ENCODE measurements around the gene ZBED6. TPM values are rescaled to one million over a fixed set of nuclear protein-coding genes. Genes with fewer than 3 reads are reported as not detected.

ZBED6 gene, protein sequence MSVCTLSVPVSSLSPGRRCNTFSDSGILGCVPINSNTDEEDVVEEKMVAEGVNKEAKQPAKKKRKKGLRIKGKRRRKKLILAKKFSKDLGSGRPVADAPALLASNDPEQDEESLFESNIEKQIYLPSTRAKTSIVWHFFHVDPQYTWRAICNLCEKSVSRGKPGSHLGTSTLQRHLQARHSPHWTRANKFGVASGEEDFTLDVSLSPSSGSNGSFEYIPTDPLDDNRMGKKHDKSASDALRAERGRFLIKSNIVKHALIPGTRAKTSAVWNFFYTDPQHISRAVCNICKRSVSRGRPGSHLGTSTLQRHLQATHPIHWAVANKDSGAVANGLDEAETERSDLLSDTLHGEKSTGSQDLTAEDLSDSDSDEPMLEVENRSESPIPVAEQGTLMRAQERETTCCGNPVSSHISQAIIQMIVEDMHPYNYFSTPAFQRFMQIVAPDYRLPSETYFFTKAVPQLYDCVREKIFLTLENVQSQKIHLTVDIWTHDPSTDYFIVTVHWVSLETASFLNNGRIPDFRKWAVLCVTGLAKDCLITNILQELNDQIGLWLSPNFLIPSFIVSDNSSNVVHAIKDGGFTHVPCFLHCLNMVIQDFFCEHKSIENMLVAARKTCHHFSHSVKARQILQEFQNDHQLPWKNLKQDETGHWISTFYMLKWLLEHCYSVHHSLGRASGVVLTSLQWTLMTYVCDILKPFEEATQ (N-terminal part only)
- 28.2 TPM for total RNA-seq

DNA sequence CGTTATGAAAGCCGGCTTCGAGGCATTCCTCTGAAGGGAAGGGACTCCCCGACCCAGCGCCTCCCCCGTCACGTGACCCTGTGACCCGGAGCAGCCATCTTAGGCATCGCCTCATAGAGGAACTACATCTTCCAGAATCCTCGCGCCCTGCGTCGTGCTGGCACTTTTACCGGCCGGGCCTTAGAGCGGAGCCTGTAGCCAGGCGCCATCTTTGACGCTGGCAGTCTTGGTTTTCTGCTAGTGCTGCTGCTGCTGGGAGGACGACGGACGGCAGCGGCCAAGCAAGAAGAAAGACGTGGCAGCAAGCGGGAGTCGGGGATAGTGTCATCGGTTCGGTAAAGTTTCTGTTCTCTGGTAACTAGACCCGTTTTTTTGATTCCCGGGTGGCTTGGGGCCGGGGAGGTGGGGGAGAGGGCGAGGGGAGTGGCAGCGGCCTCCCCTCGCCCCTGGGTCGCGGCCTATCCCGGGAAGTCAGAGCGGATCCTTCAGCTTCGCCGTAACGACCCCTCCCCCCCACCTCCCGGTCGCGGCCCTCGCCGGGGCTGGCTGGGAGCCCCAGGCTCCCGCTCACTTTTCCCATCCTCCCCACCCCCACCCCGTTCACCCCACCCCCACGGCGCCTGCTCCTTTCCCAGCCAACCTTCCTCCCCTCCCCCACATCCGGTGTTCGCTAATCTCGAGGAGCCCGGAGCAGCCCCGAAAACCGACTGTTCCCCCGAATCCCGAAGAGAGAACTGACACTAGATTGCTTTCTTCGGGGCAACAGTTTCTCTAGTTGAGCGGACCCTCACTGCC is at the start of gene ZBED6, which contains the start of gene ZC3H11A:
Gene ZBED6, plus strand, starts transcription at position 183 of the 795 bp plus-strand sequence. CDS start 1,900 bp downstream, outside the sequence.
Gene ZC3H11A, plus strand, starts transcription at position 183 of the 795 bp plus-strand sequence. CDS start 21,448 bp downstream, outside the sequence.

DNA sequence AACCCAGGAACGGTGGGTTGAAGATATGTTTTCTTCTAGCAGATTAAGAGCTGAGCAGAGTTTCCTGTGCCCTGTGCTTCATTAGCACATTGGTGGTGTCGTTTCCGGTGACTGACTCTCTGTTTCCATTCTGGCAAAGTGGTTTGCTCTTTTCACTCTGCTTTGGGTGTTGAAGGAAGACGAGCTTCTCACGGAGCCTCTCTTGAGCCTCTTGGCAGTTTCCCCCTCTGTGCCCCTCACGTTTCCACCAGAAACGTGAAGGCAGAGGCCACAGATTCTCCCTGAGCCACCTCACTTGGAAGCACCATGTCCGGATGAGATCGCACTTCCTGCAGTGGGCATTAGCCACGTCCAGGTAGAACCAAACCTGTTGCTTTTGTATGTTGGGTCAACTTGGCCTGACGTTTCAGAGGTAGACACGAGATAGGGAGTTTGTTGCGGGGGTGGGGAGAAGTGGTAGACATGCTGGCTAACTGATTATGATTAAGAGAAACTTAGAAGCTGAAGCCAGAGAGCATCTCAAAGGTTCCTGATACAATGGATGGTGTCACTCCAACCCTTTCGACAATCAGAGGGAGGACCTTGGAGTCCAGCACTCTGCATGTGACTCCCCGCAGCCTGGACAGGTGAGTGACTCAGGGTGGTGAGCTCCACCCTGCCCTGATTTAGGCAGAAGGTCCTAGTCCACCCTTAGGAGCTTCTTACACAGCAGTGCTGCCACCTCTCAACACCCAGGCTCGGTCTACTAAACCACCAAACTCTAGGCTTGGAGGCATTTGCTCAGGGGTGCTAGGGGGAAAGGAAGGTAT is 30.2 kb upstream of the ZBED6 start, which contains the start of gene LAX1:
Gene LAX1, plus strand, starts transcription at position 155 of the 809 bp plus-strand sequence. Its CDS starts 383 bp downstream, at position 538.

Small RNAs within 50 kb of the gene (small RNA-seq; reads per million reads assigned to genes)
- gene ZC3H11A (ENCODE audit: low replicate concordance) = 0.14 reads per million

Other genes with a start within 250 kb of the ZBED6 start
- 52.3 TPM for gene ATP2B4, start 168.8 kb upstream of the ZBED6 start, total RNA-seq
- gene LAX1, start 30.4 kb upstream of the ZBED6 start, total RNA-seq = 0.29 TPM
- gene ZC3H11A, start within 50 bp of the ZBED6 start, total RNA-seq = 102 TPM
- gene SNRPE, start 66.0 kb downstream of the ZBED6 start, total RNA-seq = 48.2 TPM

Data from metanephros (tissue), 2 donors.